ENCODE measurements around the gene GRB14.

The GRB14 gene

DNA sequence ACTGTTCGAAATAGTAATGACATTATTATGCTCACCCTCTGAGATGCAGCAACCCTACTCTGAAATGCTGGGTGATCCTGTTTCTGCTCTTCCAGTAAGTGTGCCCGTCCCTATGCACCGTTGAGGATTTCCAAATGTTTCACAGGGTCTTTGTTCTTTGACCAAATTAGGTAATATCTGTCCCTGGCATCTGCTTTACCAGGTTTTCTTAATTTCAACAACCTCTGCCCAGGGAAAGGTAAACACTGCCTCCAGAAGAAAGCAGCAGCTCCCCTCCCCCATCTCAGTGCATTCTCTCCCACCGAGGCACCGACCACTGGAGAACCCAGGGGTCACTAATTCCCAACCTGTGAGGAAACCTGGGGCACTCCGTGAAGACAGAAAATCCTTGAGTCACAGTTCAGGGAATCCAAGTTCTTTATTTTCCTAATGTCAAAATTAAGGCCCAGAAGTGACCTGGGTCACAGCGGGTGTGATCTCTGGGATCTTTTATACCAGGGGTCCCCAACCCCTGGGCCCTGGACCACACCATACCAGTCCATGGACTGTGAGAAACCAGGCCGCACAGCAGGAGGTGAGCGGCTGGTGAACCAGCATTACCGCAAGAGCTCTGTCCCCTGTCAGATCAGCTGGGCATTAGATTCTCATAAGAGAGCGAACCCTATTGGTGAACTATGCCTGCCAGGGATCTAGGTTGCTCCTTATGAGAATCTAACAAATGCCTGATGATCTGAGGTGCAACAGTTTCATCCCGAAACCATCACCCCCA, 1.2 kb upstream of the GRB14 start:
- no peak overlapping the region for H3K27ac ChIP-seq (ENCODE audit: low read length)
- DNase-seq (no peak), ATAC-seq (ENCODE audit: insufficient read depth, low read depth) (no peak)
- H4K20me1 ChIP-seq (ENCODE audit: insufficient read depth, low read length), result no peaks in the 10 kb centered on the region
- no peaks in the 10 kb centered on the region for H3K79me2 ChIP-seq (ENCODE audit: insufficient read depth, low read length)
- no peak overlapping the region for H3K4me2 ChIP-seq (ENCODE audit: insufficient read depth, low read length)
- H3K4me1 ChIP-seq (ENCODE audit: insufficient read depth, low read length), result no peaks in the 10 kb centered on the region
- no peak overlapping the region for H3K4me3 ChIP-seq (ENCODE audit: low read depth in 1 of 2, low read length in 2 of 2)
- no peaks in the 10 kb centered on the region for H3K36me3 ChIP-seq (ENCODE audit: insufficient read depth, low read length)
- no peaks in the 10 kb centered on the region for H3K27me3 ChIP-seq (ENCODE audit: insufficient read depth, low read length, poor library complexity)
- H2AFZ ChIP-seq (ENCODE audit: low read depth, low read length), result no peak overlapping the region
- TF ChIP-seq, protein P1, sequence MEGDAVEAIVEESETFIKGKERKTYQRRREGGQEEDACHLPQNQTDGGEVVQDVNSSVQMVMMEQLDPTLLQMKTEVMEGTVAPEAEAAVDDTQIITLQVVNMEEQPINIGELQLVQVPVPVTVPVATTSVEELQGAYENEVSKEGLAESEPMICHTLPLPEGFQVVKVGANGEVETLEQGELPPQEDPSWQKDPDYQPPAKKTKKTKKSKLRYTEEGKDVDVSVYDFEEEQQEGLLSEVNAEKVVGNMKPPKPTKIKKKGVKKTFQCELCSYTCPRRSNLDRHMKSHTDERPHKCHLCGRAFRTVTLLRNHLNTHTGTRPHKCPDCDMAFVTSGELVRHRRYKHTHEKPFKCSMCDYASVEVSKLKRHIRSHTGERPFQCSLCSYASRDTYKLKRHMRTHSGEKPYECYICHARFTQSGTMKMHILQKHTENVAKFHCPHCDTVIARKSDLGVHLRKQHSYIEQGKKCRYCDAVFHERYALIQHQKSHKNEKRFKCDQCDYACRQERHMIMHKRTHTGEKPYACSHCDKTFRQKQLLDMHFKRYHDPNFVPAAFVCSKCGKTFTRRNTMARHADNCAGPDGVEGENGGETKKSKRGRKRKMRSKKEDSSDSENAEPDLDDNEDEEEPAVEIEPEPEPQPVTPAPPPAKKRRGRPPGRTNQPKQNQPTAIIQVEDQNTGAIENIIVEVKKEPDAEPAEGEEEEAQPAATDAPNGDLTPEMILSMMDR (IDR thresholded peaks at IDR 0.05; ENCODE audit: borderline replicate concordance, extremely low read depth, low read length, poor library complexity, severe bottlenecking), result no peak
- no peak overlapping the region for H3K9ac ChIP-seq (ENCODE audit: low read depth, low read length)
- no peaks in the 10 kb centered on the region for H3K9me3 ChIP-seq (ENCODE audit: insufficient read depth, low read length, severe bottlenecking)

DNA sequence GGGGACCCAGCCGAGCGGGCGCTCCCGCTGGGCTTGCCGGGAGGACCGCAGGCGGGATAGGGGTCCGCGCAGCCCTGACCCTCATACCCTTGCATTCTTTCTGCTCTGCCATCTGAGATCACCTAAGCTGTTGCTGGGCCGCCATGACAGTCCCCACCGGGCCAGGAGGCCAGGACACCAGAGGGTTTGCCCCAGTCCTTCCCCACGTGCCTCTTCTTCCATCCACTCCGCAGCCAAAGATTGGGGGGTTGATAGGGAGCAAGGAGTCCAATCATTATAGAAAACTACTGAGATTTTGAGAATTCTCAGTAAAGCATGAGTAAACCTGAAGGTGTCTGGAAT, 453 bp upstream of the GRB14 start:
- H3K79me2 ChIP-seq (ENCODE audit: insufficient read depth, low read length), result no peaks in the 10 kb centered on the region
- no peak overlapping the region for H3K27ac ChIP-seq (ENCODE audit: low read length)
- DNase-seq (no peak), ATAC-seq (ENCODE audit: insufficient read depth, low read depth) (no peak)
- H3K9me3 ChIP-seq (ENCODE audit: insufficient read depth, low read length, severe bottlenecking), result no peaks in the 10 kb centered on the region
- H3K27me3 ChIP-seq (ENCODE audit: insufficient read depth, low read length, poor library complexity), result no peaks in the 10 kb centered on the region
- H3K4me3 ChIP-seq (ENCODE audit: low read depth in 1 of 2, low read length in 2 of 2), result no peak overlapping the region
- no peak overlapping the region for H3K9ac ChIP-seq (ENCODE audit: low read depth, low read length)
- TF ChIP-seq, protein P1 (IDR thresholded peaks at IDR 0.05; ENCODE audit: borderline replicate concordance, extremely low read depth, low read length, poor library complexity, severe bottlenecking), result no peak
- TF ChIP-seq EZH2 (IDR thresholded peaks at IDR 0.05; ENCODE audit: borderline replicate concordance, low read depth, low read length, severe bottlenecking), result no peak
- H2AFZ ChIP-seq (ENCODE audit: low read depth, low read length), result no peak overlapping the region
- no peak overlapping the region for H3K4me2 ChIP-seq (ENCODE audit: insufficient read depth, low read length)
- no peaks in the 10 kb centered on the region for H3K4me1 ChIP-seq (ENCODE audit: insufficient read depth, low read length)
- no peaks in the 10 kb centered on the region for H3K36me3 ChIP-seq (ENCODE audit: insufficient read depth, low read length)
- H4K20me1 ChIP-seq (ENCODE audit: insufficient read depth, low read length), result no peaks in the 10 kb centered on the region

DNA sequence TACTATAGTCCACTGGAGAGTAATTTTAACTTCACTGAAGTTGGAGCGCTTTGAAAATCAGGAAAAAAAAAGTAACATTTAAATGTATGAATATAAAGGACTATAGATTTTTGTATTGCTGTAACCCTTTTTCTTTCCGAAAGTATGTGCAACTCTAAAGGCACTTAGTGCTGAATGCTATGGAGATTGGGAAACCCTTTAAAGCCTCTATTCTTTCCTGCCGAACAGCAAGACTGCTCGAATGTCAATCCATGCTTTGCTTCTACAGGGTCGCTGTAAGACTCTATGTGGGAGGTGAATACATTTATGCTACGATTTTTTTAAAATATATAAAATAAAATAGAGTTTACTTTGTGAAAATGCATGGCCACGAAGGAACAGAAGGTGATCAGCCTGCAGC, 825 bp downstream of the GRB14 start:
- TF ChIP-seq, protein P1 (IDR thresholded peaks at IDR 0.05; ENCODE audit: borderline replicate concordance, extremely low read depth, low read length, poor library complexity, severe bottlenecking), result no peak
- no peak for TF ChIP-seq EZH2 (IDR thresholded peaks at IDR 0.05; ENCODE audit: borderline replicate concordance, low read depth, low read length, severe bottlenecking)
- Histone ChIP-seq H3K4me3 (ENCODE audit: low read depth in 1 of 2, low read length in 2 of 2) (no peak overlapping the region), H3K9me3 (ENCODE audit: insufficient read depth, low read length, severe bottlenecking) (no peaks in the 10 kb centered on the region), H3K79me2 (ENCODE audit: insufficient read depth, low read length) (no peaks in the 10 kb centered on the region), H2AFZ (ENCODE audit: low read depth, low read length) (no peak overlapping the region), H3K36me3 (ENCODE audit: insufficient read depth, low read length) (no peaks in the 10 kb centered on the region), H3K4me2 (ENCODE audit: insufficient read depth, low read length) (no peak overlapping the region), H3K27me3 (ENCODE audit: insufficient read depth, low read length, poor library complexity) (no peaks in the 10 kb centered on the region), H3K4me1 (ENCODE audit: insufficient read depth, low read length) (no peaks in the 10 kb centered on the region), H3K9ac (ENCODE audit: low read depth, low read length) (no peak overlapping the region), H4K20me1 (ENCODE audit: insufficient read depth, low read length) (no peaks in the 10 kb centered on the region), H3K27ac (ENCODE audit: low read length) (no peak overlapping the region)
- no peak for DNase-seq
- ATAC-seq (ENCODE audit: insufficient read depth, low read depth), result no peak

All from DND-41 (cell line).